Measurements from ENCODE around the gene DNAH2.

DNA sequence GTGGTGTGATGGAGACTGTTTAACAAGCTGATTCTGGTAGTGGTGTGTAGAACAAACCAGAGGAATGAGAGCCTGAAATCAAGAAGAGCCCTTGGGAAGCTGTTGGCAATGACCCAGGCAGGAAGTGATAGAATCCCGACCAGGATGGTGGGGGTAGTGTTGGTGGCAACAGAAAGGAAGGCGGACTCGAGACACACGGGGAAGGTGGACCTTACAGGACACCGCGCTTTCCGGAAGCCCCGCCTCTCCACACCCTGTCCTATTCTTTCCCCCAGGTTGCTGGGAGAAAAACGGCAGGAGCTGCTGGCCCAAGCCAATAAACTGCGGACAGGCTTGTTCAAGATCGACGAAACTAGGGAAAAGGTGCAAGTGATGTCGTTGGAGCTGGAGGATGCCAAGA, 86.4 kb downstream of the DNAH2 start:
- no peak for TF ChIP-seq CTCF (conservative IDR thresholded peaks at IDR 0.05 in 1 of 2, IDR thresholded peaks at IDR 0.05 in 1 of 2; ENCODE audit: extremely low read depth in 1 of 2, insufficient read depth in 1 of 2, low read depth in 1 of 2, low read length in 2 of 2)
- TF ChIP-seq EZH2 (IDR thresholded peaks at IDR 0.05; ENCODE audit: borderline replicate concordance, low read length): no peak

Measured in mammary epithelial cell (primary cell).